ENCODE data around the gene EDC3. TPM values are rescaled to one million over a fixed set of nuclear protein-coding genes. Genes with fewer than 3 reads are reported as not detected.

EDC3 gene
- total RNA-seq, 1 donor from 2014 or later: 62.6 TPM

GRCh38 chr15:74628199-74628598, 67.6 kb downstream of the EDC3 start:
- Mint-ChIP-seq H3K4me3 (ENCODE audit: low read depth) (no peak overlapping the region), H3K36me3 (ENCODE audit: insufficient read depth) (peaks cover 10% of the 10 kb centered on the region), H3K27ac (no peak overlapping the region), H3K4me1 (ENCODE audit: low read depth) (no peaks in the 10 kb centered on the region), H3K9me3 (ENCODE audit: low read depth) (no peaks in the 10 kb centered on the region), H3K27me3 (no peaks in the 10 kb centered on the region)
- TF ChIP-seq, protein P1, sequence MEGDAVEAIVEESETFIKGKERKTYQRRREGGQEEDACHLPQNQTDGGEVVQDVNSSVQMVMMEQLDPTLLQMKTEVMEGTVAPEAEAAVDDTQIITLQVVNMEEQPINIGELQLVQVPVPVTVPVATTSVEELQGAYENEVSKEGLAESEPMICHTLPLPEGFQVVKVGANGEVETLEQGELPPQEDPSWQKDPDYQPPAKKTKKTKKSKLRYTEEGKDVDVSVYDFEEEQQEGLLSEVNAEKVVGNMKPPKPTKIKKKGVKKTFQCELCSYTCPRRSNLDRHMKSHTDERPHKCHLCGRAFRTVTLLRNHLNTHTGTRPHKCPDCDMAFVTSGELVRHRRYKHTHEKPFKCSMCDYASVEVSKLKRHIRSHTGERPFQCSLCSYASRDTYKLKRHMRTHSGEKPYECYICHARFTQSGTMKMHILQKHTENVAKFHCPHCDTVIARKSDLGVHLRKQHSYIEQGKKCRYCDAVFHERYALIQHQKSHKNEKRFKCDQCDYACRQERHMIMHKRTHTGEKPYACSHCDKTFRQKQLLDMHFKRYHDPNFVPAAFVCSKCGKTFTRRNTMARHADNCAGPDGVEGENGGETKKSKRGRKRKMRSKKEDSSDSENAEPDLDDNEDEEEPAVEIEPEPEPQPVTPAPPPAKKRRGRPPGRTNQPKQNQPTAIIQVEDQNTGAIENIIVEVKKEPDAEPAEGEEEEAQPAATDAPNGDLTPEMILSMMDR (IDR thresholded peaks at IDR 0.05; ENCODE audit: unreplicated experiment): no peak
- no peak for DNase-seq (ENCODE audit: low spot score, unreplicated experiment)

- Mint-ChIP-seq H3K9me3 (ENCODE audit: low read depth) (no peaks in the 10 kb centered on the region), H3K4me3 (ENCODE audit: low read depth) (no peak overlapping the region), H3K27me3 (no peaks in the 10 kb centered on the region), H3K4me1 (ENCODE audit: low read depth) (no peaks in the 10 kb centered on the region), H3K36me3 (ENCODE audit: insufficient read depth) (peaks cover 10% of the 10 kb centered on the region), H3K27ac (no peak overlapping the region)
- no peak for DNase-seq (ENCODE audit: low spot score, unreplicated experiment)
- TF ChIP-seq, protein P1 (IDR thresholded peaks at IDR 0.05; ENCODE audit: unreplicated experiment): no peak
These were observed 68.1 kb downstream of the EDC3 start for GRCh38 chr15:74627766-74628165.

DNA sequence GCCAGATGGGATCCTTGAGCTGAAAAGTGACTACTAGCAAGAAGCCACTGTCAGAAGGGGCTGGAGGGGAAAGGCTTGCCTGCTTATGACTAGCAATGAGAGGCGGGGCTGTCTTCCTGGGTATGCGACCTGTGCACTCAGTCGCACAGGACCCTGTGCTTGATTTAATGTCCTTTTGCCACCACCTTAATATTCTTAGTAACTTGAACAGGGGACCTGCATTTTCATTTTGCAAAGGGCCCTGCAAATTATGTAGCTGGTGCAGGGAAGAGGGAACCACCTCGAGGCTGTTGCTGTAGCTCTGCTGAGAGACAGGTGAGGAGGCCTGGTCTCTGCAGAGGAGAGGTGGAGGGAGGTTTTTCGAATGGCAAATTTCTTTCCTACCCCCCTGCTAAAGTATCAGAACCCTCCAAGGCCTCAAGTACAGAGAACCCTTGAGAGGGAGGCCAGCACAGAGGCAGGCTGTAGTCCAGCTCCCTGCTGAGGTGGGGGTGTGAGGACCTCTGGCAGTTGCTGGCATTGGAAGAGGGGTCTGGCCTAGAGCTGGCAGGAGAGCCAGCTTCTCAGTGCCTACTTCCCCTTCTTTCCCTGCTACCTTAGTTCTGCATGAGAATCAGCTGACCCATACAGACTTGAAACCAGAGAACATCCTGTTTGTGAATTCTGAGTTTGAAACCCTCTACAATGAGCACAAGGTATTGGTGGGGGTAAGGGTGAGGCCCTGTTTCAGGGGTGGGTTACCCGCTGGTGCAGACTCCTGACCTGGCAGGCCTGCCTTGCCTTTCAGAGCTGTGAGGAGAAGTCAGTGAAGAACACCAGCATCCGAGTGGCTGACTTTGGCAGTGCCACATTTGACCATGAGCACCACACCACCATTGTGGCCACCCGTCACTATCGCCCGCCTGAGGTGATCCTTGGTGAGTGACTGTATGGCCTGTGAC, 68.8 kb downstream of the EDC3 start:
- TF ChIP-seq, protein P1 (IDR thresholded peaks at IDR 0.05; ENCODE audit: unreplicated experiment): no peak
- Mint-ChIP-seq H3K4me3 (ENCODE audit: low read depth) (no peak overlapping the region), H3K4me1 (ENCODE audit: low read depth) (no peaks in the 10 kb centered on the region), H3K36me3 (ENCODE audit: insufficient read depth) (peaks cover 11% of the 10 kb centered on the region), H3K27me3 (no peaks in the 10 kb centered on the region), H3K27ac (no peak overlapping the region), H3K9me3 (ENCODE audit: low read depth) (no peaks in the 10 kb centered on the region)
- DNase-seq (ENCODE audit: low spot score, unreplicated experiment): no peak

DNA sequence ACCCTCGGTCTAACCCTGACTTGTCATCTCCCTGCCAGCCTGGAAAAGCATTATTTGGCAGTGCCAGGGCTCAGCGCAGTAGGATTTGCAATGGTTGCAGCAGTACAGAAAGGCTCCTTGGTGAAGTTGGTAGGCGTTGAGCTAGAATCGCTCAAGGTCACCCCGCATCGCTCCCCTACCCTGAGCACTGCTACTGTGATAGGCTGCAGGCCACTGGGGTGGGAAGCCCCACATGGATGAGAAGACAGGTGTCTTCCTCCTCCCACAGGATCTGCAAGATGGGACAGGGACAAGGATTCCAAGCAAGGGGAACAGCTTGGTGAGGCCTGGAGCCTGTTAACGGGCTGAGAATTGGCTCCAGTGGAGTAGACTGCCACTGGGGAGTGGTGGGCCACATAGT, 69.5 kb downstream of the EDC3 start:
- TF ChIP-seq, protein P1 (IDR thresholded peaks at IDR 0.05; ENCODE audit: unreplicated experiment): no peak
- Mint-ChIP-seq H3K4me1 (ENCODE audit: low read depth) (no peaks in the 10 kb centered on the region), H3K36me3 (ENCODE audit: insufficient read depth) (peaks cover 13% of the 10 kb centered on the region), H3K9me3 (ENCODE audit: low read depth) (no peaks in the 10 kb centered on the region), H3K27me3 (no peaks in the 10 kb centered on the region), H3K27ac (no peak overlapping the region), H3K4me3 (ENCODE audit: low read depth) (no peak overlapping the region)
- no peak for DNase-seq (ENCODE audit: low spot score, unreplicated experiment)

- H3K27ac Mint-ChIP-seq: no peak overlapping the region
- no peaks in the 10 kb centered on the region for H3K9me3 Mint-ChIP-seq (ENCODE audit: low read depth)
- H3K36me3 Mint-ChIP-seq (ENCODE audit: insufficient read depth): peaks cover 18% of the 10 kb centered on the region
- no peak for DNase-seq (ENCODE audit: low spot score, unreplicated experiment)
- peaks cover 2% of the 10 kb centered on the region for H3K4me1 Mint-ChIP-seq (ENCODE audit: low read depth)
- no peaks in the 10 kb centered on the region for H3K27me3 Mint-ChIP-seq
- H3K4me3 Mint-ChIP-seq (ENCODE audit: low read depth): no peak overlapping the region
- TF ChIP-seq, protein P1 (IDR thresholded peaks at IDR 0.05; ENCODE audit: unreplicated experiment): no peak
These were observed 70.1 kb downstream of the EDC3 start for GRCh38 chr15:74625693-74626092.

Measured in progenitor cell of endocrine pancreas (in vitro differentiated cells).